ENCODE results near the gene TSSK1B. TPM values are rescaled to one million over a fixed set of nuclear protein-coding genes. Genes with fewer than 3 reads are reported as not detected.
"Not testable (repeated sequence)": the region's sequence is repeated elsewhere in the genome, so short reads cannot be mapped to it uniquely, and the experiment has no call there.

The TSSK1B gene
- total RNA-seq, 1 experiment from 2014 or later: not detected

- no peak for DNase-seq (ENCODE audit: extremely low read depth, low read depth)
Observed at GRCh38 chr5:113404269-113404668, 30.5 kb downstream of the TSSK1B start.

- DNase-seq (ENCODE audit: extremely low read depth, low read depth): not testable (repeated sequence)
Observed at GRCh38 chr5:113397986-113398385, 36.8 kb downstream of the TSSK1B start.

- DNase-seq (ENCODE audit: extremely low read depth, low read depth): no peak
Observed at GRCh38 chr5:113397046-113397445, 37.7 kb downstream of the TSSK1B start.

GRCh38 chr5:113394658-113395057 is 40.1 kb downstream of the TSSK1B start:
- DNase-seq (ENCODE audit: extremely low read depth, low read depth): no peak

GRCh38 chr5:113390224-113390623 is 44.6 kb downstream of the TSSK1B start:
- DNase-seq (ENCODE audit: extremely low read depth, low read depth): no peak

GRCh38 chr5:113389116-113389515 is 45.7 kb downstream of the TSSK1B start:
- no peak for DNase-seq (ENCODE audit: extremely low read depth, low read depth)

- no peak for DNase-seq (ENCODE audit: extremely low read depth, low read depth)
Observed at GRCh38 chr5:113387844-113388243, 46.9 kb downstream of the TSSK1B start.

GRCh38 chr5:113384782-113385285 is 50.0 kb downstream of the TSSK1B start:
- DNase-seq (ENCODE audit: extremely low read depth, low read depth): no peak

GRCh38 chr5:113382731-113383130 is 52.1 kb downstream of the TSSK1B start:
- no peak for DNase-seq (ENCODE audit: extremely low read depth, low read depth)

Other genes starting within 250 kb of the TSSK1B start
- gene MCC, start 53.5 kb upstream of the TSSK1B start, total RNA-seq (2014; rRNA removed; shearing (Covaris generic)): 17.7 and 19.5 TPM in 2 replicates
- 12.0 and 16.5 TPM in 2 replicates for gene YTHDC2, start 78.7 kb upstream of the TSSK1B start, total RNA-seq (2014; rRNA removed; shearing (Covaris generic))